Right atrium auricular region (tissue), 2 donors: Measurements from ENCODE around the gene SLC39A11. TPM values are rescaled to one million over a fixed set of nuclear protein-coding genes. Genes with fewer than 3 reads are reported as not detected.

Experiments used
- DNase-seq: peaks from one replicate; pipeline ENCODE4 v3.0.0-alpha.2; 2019; ENCODE audit warnings: low spot score
- H3K27ac ChIP-seq, 2 donors: fragments of 200-600 bp; sonication (generic); 1 replicate in 1 of 2; 2 replicates in 1 of 2; pipeline ENCODE4 v1.5.1; 2016 to 2019
- H3K27me3 ChIP-seq, 2 donors: fragments of 200-600 bp; sonication (generic); one replicate each; pipeline versions ENCODE4 v1.5.1 to v1.6.0; 2017 to 2019
- H3K36me3 ChIP-seq: fragments of 200-600 bp; sonication (generic); one replicate; pipeline ENCODE4 v1.5.1; 2016
- H3K4me1 ChIP-seq, 2 donors: fragments of 200-600 bp; sonication (generic); one replicate each; pipeline versions ENCODE4 v1.5.1 to v1.6.0; 2017 to 2019
- H3K4me3 ChIP-seq, 2 donors: fragments of 200-600 bp; sonication (generic); 1 replicate in 1 of 2; 2 replicates in 1 of 2; pipeline ENCODE4 v1.5.1; 2017 to 2019; ENCODE audit warnings: mild to moderate bottlenecking in 1 of 2, moderate library complexity in 1 of 2
- H3K9me3 ChIP-seq, 2 donors: fragments of 200-600 bp; sonication (generic); one replicate each; pipeline ENCODE4 v1.5.1; 2019
- CTCF ChIP-seq, 2 donors: fragments of 200-600 bp; sonication (generic); IDR thresholded peaks; one replicate each; pipeline ENCODE4 v1.5.1; 2019; ENCODE audit warnings: antibody characterized with exemption in 2 of 2
- total RNA-seq, 2 donors: library from RNA; depleted of rRNA; stranded (reverse); fragments of >200 nt; gene quantifications; one replicate each; pipeline ENCODE4 v1.1.0, GENCODE V29; 2016

Gene SLC39A11
- total RNA-seq, 2 donors from 2014 or later: 7.4 to 15.5 TPM

DNA sequence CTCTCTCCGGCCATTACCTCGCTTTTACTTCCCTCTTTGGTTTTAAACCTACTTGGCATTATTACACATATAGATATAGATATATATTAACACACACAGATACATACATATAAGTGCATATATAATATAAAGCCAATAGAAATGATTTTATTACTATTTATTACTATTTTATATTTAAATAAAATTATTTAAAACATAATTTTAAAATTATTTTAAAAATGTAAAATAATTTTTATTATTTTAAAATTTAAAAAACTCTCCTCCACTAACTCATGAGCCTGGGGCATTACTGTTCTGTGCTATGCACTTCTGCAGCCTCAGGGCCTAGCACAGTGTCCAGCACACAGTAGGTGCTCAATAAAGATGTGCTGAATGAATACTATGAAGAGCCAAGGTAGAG, 200.9 kb downstream of the SLC39A11 start:
- TF ChIP-seq CTCF (IDR thresholded peaks at IDR 0.05): no peak
- Histone ChIP-seq H3K9me3 (no peaks in the 10 kb centered on the region), H3K4me3 (no peak overlapping the region), H3K36me3 (peaks cover 4% of the 10 kb centered on the region), H3K27me3 (no peaks in the 10 kb centered on the region), H3K4me1 (no peaks in the 10 kb centered on the region), H3K27ac (no peak overlapping the region)
- no peak for DNase-seq

GRCh38 chr17:72890711-72891110, 201.8 kb downstream of the SLC39A11 start:
- Histone ChIP-seq H3K4me3 (no peak overlapping the region), H3K9me3 (no peaks in the 10 kb centered on the region), H3K27ac (no peak overlapping the region), H3K4me1 (no peaks in the 10 kb centered on the region), H3K36me3 (peaks cover 4% of the 10 kb centered on the region), H3K27me3 (no peaks in the 10 kb centered on the region)
- DNase-seq: no peak
- TF ChIP-seq CTCF (IDR thresholded peaks at IDR 0.05): no peak

- Histone ChIP-seq H3K4me1 (no peaks in the 10 kb centered on the region), H3K9me3 (no peaks in the 10 kb centered on the region), H3K36me3 (peaks cover 4% of the 10 kb centered on the region), H3K27ac (no peak overlapping the region), H3K27me3 (no peaks in the 10 kb centered on the region), H3K4me3 (no peak overlapping the region)
- no peak for TF ChIP-seq CTCF (IDR thresholded peaks at IDR 0.05)
- DNase-seq: no peak
Measured at GRCh38 chr17:72887917-72888316, 204.6 kb downstream of the SLC39A11 start.

DNA sequence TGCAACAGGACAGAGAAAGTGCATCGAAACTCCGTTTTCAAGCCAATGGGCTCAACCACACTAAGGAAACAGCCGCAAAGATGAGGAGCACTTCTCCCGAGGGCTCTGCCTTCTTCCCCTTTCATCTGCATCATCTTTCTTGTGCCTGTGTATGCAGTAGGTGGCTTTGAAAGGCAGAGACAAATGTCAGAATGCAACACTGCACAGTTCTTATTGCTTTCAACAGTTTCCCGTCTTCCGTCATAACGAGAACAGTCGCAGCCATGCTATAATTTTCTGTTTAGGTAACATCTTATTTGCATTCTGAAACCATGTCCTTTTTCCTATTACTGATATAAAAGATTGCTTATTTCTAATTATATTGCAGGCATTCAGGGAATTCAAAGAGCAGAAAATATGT, 205.2 kb downstream of the SLC39A11 start:
- no peak for DNase-seq
- Histone ChIP-seq H3K36me3 (peaks cover 4% of the 10 kb centered on the region), H3K9me3 (no peaks in the 10 kb centered on the region), H3K4me1 (no peaks in the 10 kb centered on the region), H3K4me3 (no peak overlapping the region), H3K27ac (no peak overlapping the region), H3K27me3 (no peaks in the 10 kb centered on the region)
- no peak for TF ChIP-seq CTCF (IDR thresholded peaks at IDR 0.05)

DNA sequence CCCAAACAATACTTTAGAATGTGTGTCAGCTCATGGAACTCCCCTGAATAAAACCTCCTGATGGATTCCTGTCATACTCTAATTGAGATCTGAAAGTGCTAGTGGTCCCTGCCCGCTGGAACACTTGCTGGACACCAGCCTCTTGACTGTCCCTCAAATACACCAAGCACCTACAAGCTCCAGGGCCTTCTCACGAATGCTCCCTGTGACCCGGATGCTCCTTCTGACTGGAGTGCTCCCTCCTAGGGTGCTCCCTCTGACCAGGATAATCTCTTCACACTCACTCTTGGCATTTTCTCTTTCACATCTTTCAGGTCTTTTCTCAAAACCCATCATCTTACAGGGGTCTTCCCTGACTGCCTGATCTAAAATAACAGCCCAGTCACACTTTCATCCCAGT, 205.9 kb downstream of the SLC39A11 start:
- no peak for DNase-seq
- no peak for TF ChIP-seq CTCF (IDR thresholded peaks at IDR 0.05)
- Histone ChIP-seq H3K27me3 (no peaks in the 10 kb centered on the region), H3K36me3 (peaks cover 4% of the 10 kb centered on the region), H3K4me1 (no peaks in the 10 kb centered on the region), H3K4me3 (no peak overlapping the region), H3K27ac (no peak overlapping the region), H3K9me3 (no peaks in the 10 kb centered on the region)

DNA sequence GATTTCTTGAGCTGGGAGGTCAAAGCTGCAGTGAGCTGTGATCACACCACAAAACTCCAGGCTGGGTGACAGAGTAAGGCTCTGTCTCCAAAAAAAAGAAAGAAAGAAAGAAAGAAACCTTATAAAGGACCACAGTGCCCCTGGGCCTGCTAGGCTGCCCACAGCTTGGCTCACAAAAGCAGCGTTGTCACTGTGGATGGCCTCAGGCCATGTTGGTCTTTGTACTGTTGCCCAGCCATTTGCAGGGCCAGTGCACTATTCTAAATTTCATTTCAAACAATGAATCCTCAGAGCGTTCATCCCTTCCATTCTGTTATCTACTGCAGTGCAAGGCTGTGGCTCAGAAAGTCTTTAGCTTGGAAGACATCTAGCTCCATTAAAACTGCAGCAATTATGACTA, 208.4 kb downstream of the SLC39A11 start:
- H3K4me3 ChIP-seq: no peak overlapping the region
- no peaks in the 10 kb centered on the region for H3K27me3 ChIP-seq
- DNase-seq: no peak
- H3K9me3 ChIP-seq: peaks cover 9 to 13% of the 10 kb centered on the region in 2 donors
- H3K4me1 ChIP-seq: no peaks in the 10 kb centered on the region
- peaks cover 4% of the 10 kb centered on the region for H3K36me3 ChIP-seq
- no peak overlapping the region for H3K27ac ChIP-seq
- TF ChIP-seq CTCF (IDR thresholded peaks at IDR 0.05): no peak
